22Rv1 (cell line): ENCODE data around the gene GSTA4.

Source experiments
- H3K27ac ChIP-seq: fragments of 450-650 bp; 2 replicates; pipeline ENCODE4 v1.5.1; 2017
- ZFX ChIP-seq: fragments of 450-650 bp; IDR thresholded peaks from 2 replicates; pipeline ENCODE4 v1.6.1; 2017; ENCODE audit warnings: antibody characterized with exemption, borderline replicate concordance
- TF ChIP-seq, protein P1 (sequence below): fragments of 450-650 bp; IDR thresholded peaks from 2 replicates; pipeline ENCODE4 v1.5.1; 2017; ENCODE audit warnings: mild to moderate bottlenecking

GSTA4 gene

DNA sequence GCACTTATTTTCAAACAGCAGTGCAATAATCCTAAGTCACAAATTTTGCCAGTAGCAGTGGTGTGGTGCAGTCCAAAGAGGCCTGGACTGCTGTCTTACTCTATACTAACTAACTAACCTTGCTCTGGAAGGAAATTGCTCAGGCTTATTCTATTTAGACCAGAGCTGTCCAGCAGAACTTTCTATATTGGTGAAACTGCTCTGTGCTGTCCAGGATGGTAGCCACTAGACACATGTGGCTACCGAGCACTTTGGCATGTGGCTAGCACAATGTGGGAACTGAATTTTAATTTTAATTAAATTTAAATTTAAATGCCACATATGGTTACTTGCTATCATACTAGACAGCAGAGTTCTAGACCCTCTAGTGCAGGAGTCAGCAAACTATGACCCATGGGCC is 43.1 kb upstream of the GSTA4 start:
- no peak overlapping the region for H3K27ac ChIP-seq
- TF ChIP-seq, protein P1, sequence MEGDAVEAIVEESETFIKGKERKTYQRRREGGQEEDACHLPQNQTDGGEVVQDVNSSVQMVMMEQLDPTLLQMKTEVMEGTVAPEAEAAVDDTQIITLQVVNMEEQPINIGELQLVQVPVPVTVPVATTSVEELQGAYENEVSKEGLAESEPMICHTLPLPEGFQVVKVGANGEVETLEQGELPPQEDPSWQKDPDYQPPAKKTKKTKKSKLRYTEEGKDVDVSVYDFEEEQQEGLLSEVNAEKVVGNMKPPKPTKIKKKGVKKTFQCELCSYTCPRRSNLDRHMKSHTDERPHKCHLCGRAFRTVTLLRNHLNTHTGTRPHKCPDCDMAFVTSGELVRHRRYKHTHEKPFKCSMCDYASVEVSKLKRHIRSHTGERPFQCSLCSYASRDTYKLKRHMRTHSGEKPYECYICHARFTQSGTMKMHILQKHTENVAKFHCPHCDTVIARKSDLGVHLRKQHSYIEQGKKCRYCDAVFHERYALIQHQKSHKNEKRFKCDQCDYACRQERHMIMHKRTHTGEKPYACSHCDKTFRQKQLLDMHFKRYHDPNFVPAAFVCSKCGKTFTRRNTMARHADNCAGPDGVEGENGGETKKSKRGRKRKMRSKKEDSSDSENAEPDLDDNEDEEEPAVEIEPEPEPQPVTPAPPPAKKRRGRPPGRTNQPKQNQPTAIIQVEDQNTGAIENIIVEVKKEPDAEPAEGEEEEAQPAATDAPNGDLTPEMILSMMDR: no peak
- no peak for TF ChIP-seq ZFX

DNA sequence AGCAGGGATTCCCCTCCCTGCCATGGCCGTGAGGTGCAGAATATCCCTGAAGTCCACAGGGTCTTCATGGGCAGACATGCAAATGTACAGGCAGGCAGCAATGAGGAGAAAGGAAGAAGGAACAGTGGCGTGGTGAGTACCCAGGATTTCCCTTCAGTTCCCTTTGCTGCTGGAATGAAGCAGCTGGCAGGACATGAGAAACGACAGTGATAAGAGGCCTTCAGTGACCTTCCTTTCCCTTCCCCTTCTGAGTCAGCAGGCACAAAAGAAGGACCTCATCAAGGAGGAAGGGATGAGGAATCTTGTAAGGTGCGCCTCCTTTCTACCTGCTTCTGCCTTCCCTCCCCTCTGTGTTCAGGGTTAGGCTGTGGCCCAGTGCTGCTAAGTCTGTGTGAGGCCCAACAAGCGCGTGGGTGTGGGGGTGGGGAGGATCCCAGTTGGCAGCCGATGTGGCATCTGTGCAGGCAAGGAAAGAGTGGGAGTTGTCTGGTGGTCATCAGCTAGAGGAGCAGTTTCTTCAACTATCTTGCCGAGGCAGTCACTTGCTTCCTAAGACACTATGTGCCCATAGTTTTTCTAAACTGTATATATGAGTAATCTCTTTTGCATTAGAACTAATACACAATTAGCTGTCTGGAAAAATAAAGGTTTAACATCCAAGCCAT is 40.6 kb upstream of the GSTA4 start:
- H3K27ac ChIP-seq: no peak overlapping the region
- TF ChIP-seq, protein P1: no peak
- no peak for TF ChIP-seq ZFX

GRCh38 chr6:53033764-53034163 is 38.7 kb upstream of the GSTA4 start:
- no peak overlapping the region for H3K27ac ChIP-seq
- TF ChIP-seq ZFX: no peak
- TF ChIP-seq, protein P1: no peak

DNA sequence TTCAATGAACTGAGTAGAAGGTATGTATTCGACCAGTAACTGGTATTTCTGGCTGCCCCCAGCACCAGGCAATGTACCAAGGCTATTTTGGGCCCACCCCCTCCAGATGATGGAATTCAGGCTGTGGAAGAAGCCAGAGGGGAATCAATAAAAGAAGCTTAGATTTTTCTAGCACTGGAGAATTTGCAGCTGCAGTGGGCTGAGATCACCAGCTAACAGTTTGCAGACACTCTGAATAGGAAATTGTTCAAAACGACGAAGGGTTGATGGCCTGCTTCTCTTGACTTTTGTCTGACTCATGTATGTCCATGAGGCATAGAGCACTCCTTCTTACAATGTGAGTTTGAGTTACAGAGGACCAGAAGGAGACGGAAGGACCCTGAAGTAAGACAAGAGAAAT is 37.8 kb upstream of the GSTA4 start:
- H3K27ac ChIP-seq: no peak overlapping the region
- TF ChIP-seq, protein P1: no peak
- TF ChIP-seq ZFX: no peak

- H3K27ac ChIP-seq: no peak overlapping the region
- no peak for TF ChIP-seq ZFX
- TF ChIP-seq, protein P1: no peak
Measured at GRCh38 chr6:53031281-53031680, 36.2 kb upstream of the GSTA4 start.

- TF ChIP-seq, protein P1: no peak
- no peak for TF ChIP-seq ZFX
- H3K27ac ChIP-seq: no peak overlapping the region
Measured at GRCh38 chr6:53029761-53030160, 34.7 kb upstream of the GSTA4 start.

DNA sequence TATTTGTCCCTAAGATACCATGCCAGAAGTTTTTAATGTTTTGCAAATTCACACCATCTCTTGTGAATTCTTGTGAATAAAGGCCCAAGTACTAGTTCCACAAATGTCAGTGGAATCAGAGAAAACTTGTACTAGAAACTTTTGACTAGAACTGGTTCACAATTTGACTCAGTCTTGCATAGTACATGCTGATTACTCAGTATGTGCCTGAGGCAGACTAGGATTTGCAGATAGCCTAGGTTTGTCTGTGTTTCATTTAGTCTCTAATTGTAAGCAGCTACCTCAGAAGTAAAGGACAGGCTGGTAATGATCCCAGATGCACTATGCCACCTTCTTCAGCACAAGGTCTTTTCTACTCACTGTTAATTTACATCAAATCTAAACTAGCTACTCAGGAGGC is 34.2 kb upstream of the GSTA4 start:
- TF ChIP-seq, protein P1: no peak
- TF ChIP-seq ZFX: no peak
- H3K27ac ChIP-seq: no peak overlapping the region
